ENCODE data around the gene CNKSR1. TPM values are rescaled to one million over a fixed set of nuclear protein-coding genes. Genes with fewer than 3 reads are reported as not detected.

CNKSR1 gene
- total RNA-seq, 1 donor from 2014 or later = 21.9 TPM

GRCh38 chr1:26200413-26200812 is 23.1 kb downstream of the CNKSR1 start:
- no peaks in the 10 kb centered on the region for H3K36me3 ChIP-seq
- no peaks in the 10 kb centered on the region for H3K9me3 ChIP-seq
- H3K27me3 ChIP-seq = no peaks in the 10 kb centered on the region
- no peak overlapping the region for H3K4me3 ChIP-seq
- H3K4me1 ChIP-seq = peaks cover 12% of the 10 kb centered on the region
- intact Hi-C loops (cut with DNase I) = no loop called here
- TF ChIP-seq POLR2A (IDR thresholded peaks at IDR 0.05) (no peak), CTCF (IDR thresholded peaks at IDR 0.05) (no peak), POLR2AphosphoS5 (IDR thresholded peaks at IDR 0.05; ENCODE audit: insufficient read depth in 1 of 2, low read depth in 1 of 2) (no peak)
- no peak overlapping the region for H3K27ac ChIP-seq
- DNase-seq (ENCODE audit: extremely low spot score in 2 of 2) = no peak

GRCh38 chr1:26203642-26204318 is 26.5 kb downstream of the CNKSR1 start:
- no peak for TF ChIP-seq POLR2A (IDR thresholded peaks at IDR 0.05)
- TF ChIP-seq CTCF (IDR thresholded peaks at IDR 0.05) = no peak
- no peak for TF ChIP-seq POLR2AphosphoS5 (IDR thresholded peaks at IDR 0.05; ENCODE audit: insufficient read depth in 1 of 2, low read depth in 1 of 2)
- no peak for DNase-seq (ENCODE audit: extremely low spot score in 2 of 2)
- Histone ChIP-seq H3K9me3 (no peaks in the 10 kb centered on the region), H3K36me3 (no peaks in the 10 kb centered on the region), H3K27ac (no peak overlapping the region), H3K4me1 (peaks cover 12% of the 10 kb centered on the region), H3K4me3 (no peak overlapping the region), H3K27me3 (no peaks in the 10 kb centered on the region)
- intact Hi-C loops (cut with DNase I) = no loop called here

- no peaks in the 10 kb centered on the region for H3K36me3 ChIP-seq
- DNase-seq (ENCODE audit: extremely low spot score in 2 of 2) = no peak
- H3K27me3 ChIP-seq = no peaks in the 10 kb centered on the region
- H3K27ac ChIP-seq = no peak overlapping the region
- no peak overlapping the region for H3K4me3 ChIP-seq
- H3K9me3 ChIP-seq = no peaks in the 10 kb centered on the region
- intact Hi-C loops (cut with DNase I) = no loop called here
- TF ChIP-seq CTCF (IDR thresholded peaks at IDR 0.05) = no peak
- no peaks in the 10 kb centered on the region for H3K4me1 ChIP-seq
These were observed 33.0 kb downstream of the CNKSR1 start for GRCh38 chr1:26210147-26210870.

- no peaks in the 10 kb centered on the region for H3K36me3 ChIP-seq
- H3K4me1 ChIP-seq = no peaks in the 10 kb centered on the region
- H3K9me3 ChIP-seq = no peaks in the 10 kb centered on the region
- no peak for DNase-seq (ENCODE audit: extremely low spot score in 2 of 2)
- H3K27me3 ChIP-seq = no peaks in the 10 kb centered on the region
- H3K4me3 ChIP-seq = no peak overlapping the region
- H3K27ac ChIP-seq = no peak overlapping the region
- no peak for TF ChIP-seq POLR2A (IDR thresholded peaks at IDR 0.05)
- TF ChIP-seq CTCF (IDR thresholded peaks at IDR 0.05) = no peak
- no peak for TF ChIP-seq POLR2AphosphoS5 (IDR thresholded peaks at IDR 0.05; ENCODE audit: insufficient read depth in 1 of 2, low read depth in 1 of 2)
- intact Hi-C loops (cut with DNase I) = no loop called here
These were observed 35.4 kb downstream of the CNKSR1 start for GRCh38 chr1:26212726-26213125.

- no peak for DNase-seq (ENCODE audit: extremely low spot score in 2 of 2)
- Histone ChIP-seq H3K4me3 (no peak overlapping the region), H3K36me3 (no peaks in the 10 kb centered on the region), H3K27me3 (no peaks in the 10 kb centered on the region), H3K9me3 (no peaks in the 10 kb centered on the region), H3K4me1 (no peaks in the 10 kb centered on the region), H3K27ac (no peak overlapping the region)
- intact Hi-C loops (cut with DNase I) = no loop called here
- TF ChIP-seq POLR2AphosphoS5 (IDR thresholded peaks at IDR 0.05; ENCODE audit: insufficient read depth in 1 of 2, low read depth in 1 of 2) = no peak
- no peak for TF ChIP-seq CTCF (IDR thresholded peaks at IDR 0.05)
- no peak for TF ChIP-seq POLR2A (IDR thresholded peaks at IDR 0.05)
These were observed 36.1 kb downstream of the CNKSR1 start for GRCh38 chr1:26213335-26213905.
